Measurements from ENCODE around the gene KRT222.
A peak's percentile ranks its signal among the peaks of the same experiment; 100 is the strongest.

Gene KRT222

DNA sequence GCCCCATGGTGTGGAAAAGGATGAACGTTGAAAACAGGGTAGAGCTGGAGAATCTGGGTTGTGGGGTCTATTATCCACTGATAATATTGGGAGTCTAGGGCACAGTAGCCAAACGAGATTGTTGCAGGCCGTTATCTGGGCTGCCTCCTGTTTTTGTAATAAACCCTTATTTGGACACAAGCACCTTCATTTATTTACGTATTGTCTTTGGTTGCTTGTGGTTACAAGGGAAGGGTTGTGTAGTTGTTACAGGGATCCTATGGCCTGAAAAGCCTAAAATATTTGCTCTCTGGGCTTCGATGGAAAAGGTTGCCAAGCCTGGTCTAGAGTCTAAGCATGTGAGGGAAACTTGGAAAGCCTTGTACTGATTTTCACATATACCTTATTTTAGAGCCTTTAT is 13.0 kb downstream of the KRT222 start:
- no peak for DNase-seq

- no peak for DNase-seq
Observed at GRCh38 chr17:40648384-40648968, 16.5 kb downstream of the KRT222 start.

DNA sequence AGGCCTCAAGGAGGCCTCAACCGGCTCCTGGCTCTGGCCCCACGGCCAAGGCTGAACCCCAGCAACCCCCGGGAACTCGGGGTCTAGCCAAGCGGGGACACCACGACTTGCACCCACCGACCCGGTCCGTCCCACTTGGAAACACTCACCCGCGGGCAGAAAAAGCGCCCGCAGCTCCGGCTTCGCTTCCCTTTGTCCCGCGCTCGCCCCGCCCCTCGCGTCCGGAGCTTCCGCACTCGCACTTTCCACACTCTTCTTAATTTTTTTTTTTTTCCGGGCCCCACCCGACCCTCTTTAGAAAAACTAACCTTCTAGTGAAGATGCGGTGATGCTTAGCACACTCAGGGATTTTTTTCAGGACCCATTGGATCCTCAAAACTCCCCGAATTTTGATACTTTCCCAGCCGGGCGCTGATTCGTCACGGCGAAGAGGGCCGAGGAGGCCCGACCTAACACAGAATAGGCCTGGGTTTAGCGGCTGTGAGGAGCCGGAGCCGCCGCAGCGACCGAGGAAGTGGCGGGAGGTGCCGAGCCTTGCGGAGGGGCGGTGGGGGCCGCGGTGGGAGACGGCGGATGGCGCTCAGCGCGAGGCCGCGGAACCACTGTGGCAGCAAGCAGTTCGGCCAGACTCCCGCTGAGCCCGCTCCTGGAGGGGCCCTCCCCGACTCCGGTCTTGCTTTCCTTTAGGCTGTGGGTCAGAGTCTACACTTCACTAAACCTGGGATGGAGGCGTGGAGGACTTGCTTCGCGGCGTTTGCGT is 17.2 kb downstream of the KRT222 start, which contains the start of gene SMARCE1:
TSS of gene SMARCE1 (minus strand) at position 195 of the 760 bp plus-strand sequence. CDS start 2,016 bp downstream, outside the sequence.
- DNase-seq: peak; percentile 56

- DNase-seq: no peak
Observed at GRCh38 chr17:40646791-40647623, 18.0 kb downstream of the KRT222 start.

GRCh38 chr17:40645943-40646342 is 19.0 kb downstream of the KRT222 start:
- DNase-seq: no peak

DNA sequence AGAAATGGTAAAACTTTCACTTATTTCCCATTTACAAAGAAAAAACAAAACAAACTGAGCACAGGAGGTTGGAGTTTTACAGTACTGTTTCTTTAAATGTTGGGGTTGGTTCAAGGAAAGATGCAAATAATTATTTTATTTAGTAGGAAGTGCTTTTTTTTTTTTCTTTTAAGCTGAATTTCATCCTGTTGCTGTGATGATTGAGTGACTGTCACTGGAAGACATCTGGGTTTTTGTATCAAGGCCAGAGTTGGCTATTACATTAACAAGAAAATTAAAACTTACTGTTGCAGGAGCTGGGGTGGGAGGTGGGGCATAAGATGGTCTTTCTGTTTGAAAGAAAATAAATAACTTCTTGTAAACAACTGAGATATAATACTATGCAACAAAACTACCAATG is 19.7 kb downstream of the KRT222 start:
- DNase-seq: no peak

GRCh38 chr17:40637931-40638330 is 27.0 kb downstream of the KRT222 start:
- DNase-seq: no peak

GRCh38 chr17:40633871-40634270 is 31.1 kb downstream of the KRT222 start:
- DNase-seq: no peak

GRCh38 chr17:40632216-40632615 is 32.8 kb downstream of the KRT222 start:
- DNase-seq: no peak

- no peak for DNase-seq
Observed at GRCh38 chr17:40629842-40630241, 35.1 kb downstream of the KRT222 start.

- DNase-seq: no peak
Observed at GRCh38 chr17:40625311-40625710, 39.7 kb downstream of the KRT222 start.

GRCh38 chr17:40623419-40624210 is 41.4 kb downstream of the KRT222 start:
- no peak for DNase-seq

- DNase-seq: no peak
Observed at GRCh38 chr17:40622509-40622928, 42.5 kb downstream of the KRT222 start.

GRCh38 chr17:40621578-40621977 is 43.4 kb downstream of the KRT222 start:
- no peak for DNase-seq

DNA sequence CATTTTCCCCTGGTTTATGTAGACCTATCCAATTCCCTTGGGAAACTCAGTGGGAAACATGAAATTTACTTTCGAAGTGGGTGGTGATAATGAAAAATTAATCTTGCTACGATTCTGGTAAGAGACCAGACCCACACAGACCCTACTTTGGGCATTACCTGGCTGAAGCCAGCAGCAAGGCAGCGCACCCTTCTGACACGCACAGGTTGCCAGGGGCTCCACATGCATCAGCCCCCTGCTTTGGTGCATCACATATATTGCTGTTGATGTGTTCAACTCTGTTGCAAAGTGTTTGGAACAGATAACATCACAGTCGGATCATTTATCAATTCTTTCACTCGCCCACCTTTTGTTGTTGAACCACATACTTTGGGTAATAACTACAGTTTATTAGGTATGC is 44.0 kb downstream of the KRT222 start:
- no peak for DNase-seq

GRCh38 chr17:40618754-40619625 is 46.0 kb downstream of the KRT222 start:
- no peak for DNase-seq

- DNase-seq: no peak
Observed at GRCh38 chr17:40617678-40618240, 47.2 kb downstream of the KRT222 start.

DNA sequence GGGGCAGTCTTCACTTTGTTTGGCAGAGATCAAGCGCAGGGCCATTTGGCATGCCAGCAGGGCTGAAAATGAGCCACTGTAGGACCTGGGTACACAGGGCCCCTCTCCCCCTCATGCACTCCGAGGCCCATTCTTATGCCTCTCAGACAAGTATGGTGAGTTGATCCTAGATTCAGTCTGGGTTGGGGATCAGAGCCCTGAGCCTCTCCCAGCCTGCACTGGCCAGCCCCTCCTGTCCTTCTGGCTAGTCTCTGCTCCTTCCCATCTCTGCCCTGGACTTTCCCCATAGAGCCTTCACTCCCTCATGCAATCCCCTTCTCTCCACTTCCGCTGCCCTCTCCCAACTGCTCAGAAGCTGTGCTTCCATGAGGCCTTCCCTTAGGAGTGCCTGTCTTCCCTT is 48.4 kb downstream of the KRT222 start:
- DNase-seq: no peak

DNA sequence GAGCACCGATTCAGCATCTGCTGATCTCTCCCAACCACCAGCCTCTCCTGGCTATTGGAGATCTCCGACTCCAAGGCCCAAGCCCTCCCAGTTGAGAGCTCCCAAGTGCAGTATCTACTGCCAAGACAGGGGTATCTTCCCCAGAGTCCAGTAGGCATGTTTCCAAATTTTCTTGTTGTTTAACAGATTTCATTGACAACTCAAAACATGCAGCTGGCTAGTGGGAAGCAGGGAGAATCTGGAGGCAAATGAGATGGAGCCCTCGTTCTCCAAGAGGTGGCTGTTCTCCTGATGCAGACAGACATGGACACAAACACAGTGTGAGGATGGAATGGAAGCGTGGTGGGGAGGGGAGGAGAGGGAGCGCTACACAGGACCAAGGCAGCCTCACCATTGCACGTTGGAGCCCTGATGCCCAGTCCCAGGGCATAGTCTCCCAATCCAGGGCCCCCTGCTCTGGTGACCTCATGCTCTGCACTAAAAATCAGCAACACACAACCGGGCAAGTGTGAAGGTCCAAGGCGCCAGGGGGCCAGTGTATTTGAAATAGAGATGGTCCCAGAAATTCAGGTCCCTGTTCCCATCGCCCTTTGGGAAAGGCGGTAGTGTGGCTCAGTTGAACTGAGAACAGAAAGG is 49.0 kb downstream of the KRT222 start:
- no peak for DNase-seq

GRCh38 chr17:40615068-40615840 is 49.7 kb downstream of the KRT222 start:
- no peak for DNase-seq
